ENCODE data around the gene SLC25A45.

The SLC25A45 gene

DNA sequence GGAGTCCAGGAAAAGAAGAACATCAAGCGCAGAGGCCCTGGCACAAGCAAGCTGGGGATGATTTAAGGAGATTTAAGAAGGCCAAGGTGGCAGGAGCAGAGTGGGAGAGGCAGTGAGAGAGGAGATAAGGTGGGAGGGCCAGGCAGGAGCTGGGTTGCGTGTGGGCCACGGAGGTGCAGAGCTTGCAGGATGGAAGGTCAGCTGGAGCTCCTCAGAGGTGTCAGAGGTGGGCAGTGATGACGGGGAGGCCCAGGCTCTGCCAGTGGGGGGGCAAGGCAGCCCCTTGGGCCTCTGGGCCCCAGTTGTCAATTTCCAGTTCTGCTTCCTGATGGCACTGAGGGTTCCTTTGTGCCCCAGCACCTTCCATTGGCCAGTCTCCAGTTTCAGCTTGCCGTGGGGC, 10.5 kb upstream of the SLC25A45 start:
- peak overlapping the region; percentile 100 for H3K27ac ChIP-seq
- ChIA-PET POLR2A (ENCODE audit: low non-redundant PET) (no interaction called here), CTCF (no interaction called here)
- DNase-seq (ENCODE audit: low spot score), result no peak
- TF ChIP-seq, protein P1, sequence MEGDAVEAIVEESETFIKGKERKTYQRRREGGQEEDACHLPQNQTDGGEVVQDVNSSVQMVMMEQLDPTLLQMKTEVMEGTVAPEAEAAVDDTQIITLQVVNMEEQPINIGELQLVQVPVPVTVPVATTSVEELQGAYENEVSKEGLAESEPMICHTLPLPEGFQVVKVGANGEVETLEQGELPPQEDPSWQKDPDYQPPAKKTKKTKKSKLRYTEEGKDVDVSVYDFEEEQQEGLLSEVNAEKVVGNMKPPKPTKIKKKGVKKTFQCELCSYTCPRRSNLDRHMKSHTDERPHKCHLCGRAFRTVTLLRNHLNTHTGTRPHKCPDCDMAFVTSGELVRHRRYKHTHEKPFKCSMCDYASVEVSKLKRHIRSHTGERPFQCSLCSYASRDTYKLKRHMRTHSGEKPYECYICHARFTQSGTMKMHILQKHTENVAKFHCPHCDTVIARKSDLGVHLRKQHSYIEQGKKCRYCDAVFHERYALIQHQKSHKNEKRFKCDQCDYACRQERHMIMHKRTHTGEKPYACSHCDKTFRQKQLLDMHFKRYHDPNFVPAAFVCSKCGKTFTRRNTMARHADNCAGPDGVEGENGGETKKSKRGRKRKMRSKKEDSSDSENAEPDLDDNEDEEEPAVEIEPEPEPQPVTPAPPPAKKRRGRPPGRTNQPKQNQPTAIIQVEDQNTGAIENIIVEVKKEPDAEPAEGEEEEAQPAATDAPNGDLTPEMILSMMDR (conservative IDR thresholded peaks at IDR 0.05; ENCODE audit: low read depth), result no peak

DNA sequence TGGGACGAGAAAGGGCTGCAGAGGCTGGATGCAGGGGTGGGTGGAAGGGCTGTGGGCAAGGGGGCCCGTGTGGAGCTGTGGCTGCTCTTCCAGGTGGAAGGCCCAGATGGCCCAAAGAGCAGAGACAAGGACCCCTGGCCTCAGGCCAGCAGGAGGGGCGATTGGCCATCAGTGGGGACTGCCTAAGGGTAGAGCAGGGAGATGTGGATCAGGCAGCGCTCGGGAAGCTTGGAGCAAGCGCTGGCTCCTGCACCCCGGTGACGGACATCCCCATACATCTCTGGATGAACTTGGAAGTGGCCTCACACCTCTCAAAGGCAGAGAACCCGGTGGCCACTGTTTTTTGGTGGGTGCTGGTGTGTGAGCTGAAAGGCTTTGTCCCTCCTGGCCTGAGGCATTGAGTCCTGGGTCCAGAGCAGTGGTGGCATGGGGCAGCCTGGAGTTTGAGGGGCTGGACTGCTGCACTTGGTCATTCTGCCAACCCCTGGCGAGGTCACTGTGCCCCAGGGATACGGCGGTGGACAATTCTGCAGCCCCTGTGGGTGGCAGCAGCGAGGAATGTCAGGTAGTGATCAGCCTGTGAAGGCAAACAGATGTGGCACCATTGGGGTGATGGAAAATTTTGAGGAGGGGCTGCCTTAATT, 9.9 kb upstream of the SLC25A45 start:
- H3K27ac ChIP-seq, result peak overlapping the region; percentile 100
- TF ChIP-seq, protein P1 (conservative IDR thresholded peaks at IDR 0.05; ENCODE audit: low read depth), result no peak
- ChIA-PET POLR2A (ENCODE audit: low non-redundant PET) (no interaction called here), CTCF (interaction anchor here (2.8 kb wide), 1 partner anchor 24 kb away, joined by 13 read pairs; no protein-coding TSS in a partner anchor)
- no peak for DNase-seq (ENCODE audit: low spot score)

DNA sequence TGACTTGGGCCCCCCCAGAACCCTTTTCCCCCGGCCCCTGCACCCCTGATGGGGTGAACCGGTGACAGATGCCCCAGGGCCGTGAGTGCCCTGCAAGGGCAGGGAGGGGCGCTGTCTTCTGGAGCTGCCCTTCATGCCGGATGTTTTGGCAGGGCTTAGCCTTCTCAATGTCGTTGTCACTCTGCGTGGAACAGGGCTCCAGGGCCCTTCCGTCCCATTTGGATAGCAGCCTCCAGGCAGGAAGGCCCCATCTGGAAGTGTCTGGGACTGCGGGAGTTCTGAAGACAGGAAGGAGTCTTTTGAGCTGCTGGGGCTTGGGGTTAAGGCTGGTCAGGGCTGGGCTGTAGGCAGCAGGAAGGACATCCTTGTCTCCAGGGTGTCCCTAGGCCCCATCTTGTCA, 8.6 kb upstream of the SLC25A45 start:
- TF ChIP-seq, protein P1 (conservative IDR thresholded peaks at IDR 0.05; ENCODE audit: low read depth), result no peak
- ChIA-PET POLR2A (ENCODE audit: low non-redundant PET) (no interaction called here), CTCF (interaction anchor here (0.5 to 2.8 kb wide), 3 partner anchors 17 to 801 kb away, joined by 3 to 13 read pairs (median 3); no protein-coding TSS in a partner anchor)
- peak overlapping the region; percentile 100 for H3K27ac ChIP-seq
- DNase-seq (ENCODE audit: low spot score), result no peak

DNA sequence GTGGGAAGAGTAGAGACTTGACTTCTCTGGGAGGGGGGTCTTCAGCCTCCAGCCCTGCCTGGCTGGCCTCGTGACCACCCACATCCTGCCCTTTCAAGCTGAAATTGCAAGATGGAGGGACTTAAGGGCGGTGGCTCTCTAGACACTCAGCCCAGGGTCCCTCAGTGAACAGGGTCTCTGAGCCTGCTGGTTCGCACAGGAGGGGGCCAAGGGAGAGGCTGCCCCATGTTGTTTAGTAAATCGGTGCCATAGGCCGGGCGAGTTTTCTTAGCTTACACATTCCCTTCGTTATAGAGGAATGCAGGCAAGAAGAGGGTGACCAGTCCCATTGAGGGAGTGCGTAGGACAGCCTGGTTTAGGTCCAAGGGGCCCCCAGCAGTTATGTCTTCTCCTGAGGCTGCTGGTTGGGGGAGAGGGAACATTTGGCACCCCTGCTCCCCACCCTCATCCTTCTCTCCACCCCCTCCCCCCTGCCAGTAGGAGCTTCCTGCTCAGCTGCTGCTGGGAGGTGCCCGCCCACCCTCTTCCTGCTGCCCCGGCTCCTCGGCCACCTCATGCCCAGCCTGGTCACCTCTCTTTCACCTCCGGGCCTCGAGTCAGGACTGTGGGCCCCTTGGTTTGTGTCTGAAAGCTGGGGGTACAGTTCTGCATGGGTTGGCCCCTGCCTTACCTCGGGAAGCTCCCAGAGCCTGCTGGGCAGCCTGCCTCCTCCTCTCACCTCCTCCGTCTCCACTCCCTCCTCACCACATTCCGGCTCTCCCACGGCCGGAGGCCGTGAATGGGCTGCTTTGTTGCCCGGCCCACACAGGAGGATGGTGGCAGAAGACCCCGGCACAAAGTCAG, 7.9 kb upstream of the SLC25A45 start:
- CTCF ChIA-PET, result interaction anchor here (0.7 to 2.8 kb wide), 2 partner anchors 26 to 236 kb away, joined by 3 to 13 read pairs; no protein-coding TSS in a partner anchor
- no peak for DNase-seq (ENCODE audit: low spot score)
- peak overlapping the region; percentile 100 for H3K27ac ChIP-seq
- TF ChIP-seq, protein P1 (conservative IDR thresholded peaks at IDR 0.05; ENCODE audit: low read depth), result no peak
- POLR2A ChIA-PET (ENCODE audit: low non-redundant PET), result interaction anchor here (0.6 kb wide), 1 partner anchor 93 kb away, joined by 3 read pairs; no protein-coding TSS in a partner anchor

DNA sequence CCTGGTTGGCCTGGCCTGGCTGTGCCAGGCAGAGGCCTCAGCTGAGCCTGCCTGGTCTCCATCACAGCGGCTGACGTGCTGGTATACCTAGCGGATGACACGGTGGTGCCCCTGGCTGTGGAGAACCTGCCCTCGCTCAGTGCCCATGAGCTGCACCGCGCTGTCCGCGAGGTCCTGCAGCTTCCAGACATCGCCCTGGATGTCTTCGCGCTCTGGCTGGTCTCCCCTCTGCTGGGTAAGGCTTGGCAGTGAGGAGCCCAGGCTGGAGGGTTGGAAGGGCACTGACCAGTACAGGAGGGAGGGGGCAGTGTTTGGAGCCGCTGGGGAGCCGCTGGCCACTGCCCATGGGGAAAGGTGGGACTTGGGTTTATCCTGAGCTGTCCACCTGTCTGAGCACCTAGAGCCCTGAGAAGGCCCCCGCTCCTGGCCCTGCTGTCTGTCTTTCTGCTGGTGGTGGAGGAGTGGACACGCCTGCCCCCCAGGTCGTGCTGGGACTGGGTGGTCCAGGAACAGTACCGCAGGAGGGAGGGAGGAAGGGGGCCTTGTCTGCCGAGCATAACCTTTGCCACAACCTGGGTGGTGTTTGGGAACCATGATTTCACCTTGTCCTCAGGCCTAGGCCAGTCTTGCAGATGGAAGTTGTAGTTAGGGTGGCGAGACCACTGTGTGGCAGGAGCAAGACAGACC, 7.0 kb upstream of the SLC25A45 start:
- H3K27ac ChIP-seq, result peak overlapping the region; percentile 100
- TF ChIP-seq, protein P1 (conservative IDR thresholded peaks at IDR 0.05; ENCODE audit: low read depth), result no peak
- POLR2A ChIA-PET (ENCODE audit: low non-redundant PET), result no interaction called here
- CTCF ChIA-PET, result interaction anchor here (0.6 to 2.8 kb wide), 2 partner anchors 27 to 28 kb away, joined by 3 to 13 read pairs; no protein-coding TSS in a partner anchor
- no peak for DNase-seq (ENCODE audit: low spot score)

DNA sequence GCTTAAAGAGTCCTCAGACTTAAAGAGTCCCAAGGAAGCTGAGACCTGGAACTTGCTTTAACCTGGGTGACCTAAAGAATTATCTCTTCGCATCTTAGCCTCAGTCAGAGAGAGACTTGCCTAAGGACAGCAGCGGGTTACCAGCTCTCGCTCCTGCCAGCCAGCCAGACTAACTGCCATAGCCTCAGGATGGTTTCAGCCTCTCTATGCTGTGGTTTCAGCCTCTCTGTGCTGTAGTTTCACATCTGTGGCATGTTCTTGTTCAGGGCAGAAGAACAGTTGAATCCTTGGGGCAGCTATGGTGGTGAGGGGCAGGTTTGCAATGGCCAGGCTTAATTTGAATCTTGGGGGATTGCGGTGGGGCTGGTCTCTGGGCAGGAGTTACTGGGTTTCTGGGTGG, 6.3 kb upstream of the SLC25A45 start:
- H3K27ac ChIP-seq, result peak overlapping the region; percentile 100
- ChIA-PET POLR2A (ENCODE audit: low non-redundant PET) (no interaction called here), CTCF (interaction anchor here (0.6 to 0.9 kb wide), 3 partner anchors 27 to 31 kb away, joined by 3 to 5 read pairs (median 3); no protein-coding TSS in a partner anchor)
- TF ChIP-seq, protein P1 (conservative IDR thresholded peaks at IDR 0.05; ENCODE audit: low read depth), result no peak
- DNase-seq (ENCODE audit: low spot score), result no peak
